ENCODE results near the gene HPSE2. TPM values are rescaled to one million over a fixed set of nuclear protein-coding genes. Genes with fewer than 3 reads are reported as not detected.

The HPSE2 gene
- polyA plus RNA-seq, 1 of the 3 experiments (the other 2 are of a cell fraction), result not detected

- no peaks in the 10 kb centered on the region for H3K27me3 ChIP-seq (ENCODE audit: insufficient read depth)
- no peaks in the 10 kb centered on the region for H3K9me2 ChIP-seq
- no peaks in the 10 kb centered on the region for H4K20me1 ChIP-seq (ENCODE audit: insufficient read depth)
- WGBS (ENCODE audit: low lambda C conversion rate), result 24% methylated on average over 2 of the region's 2 CpGs
- no peaks in the 10 kb centered on the region for H3K9me3 ChIP-seq
- no peak overlapping the region for H3K27ac ChIP-seq (ENCODE audit: low read depth in 2 of 2, low read length in 1 of 2)
- POLR2A ChIA-PET, result no interaction called here
- H3K36me3 ChIP-seq (replicated peaks in 1 of 2; ENCODE audit: control insufficient read depth in 1 of 2, insufficient read depth in 2 of 2, low read length in 1 of 2), result no peaks in the 10 kb centered on the region
- no peak for DNase-seq
- H3K4me2 ChIP-seq, result no peak overlapping the region
- no peak overlapping the region for H3K4me3 ChIP-seq (ENCODE audit: low read depth in 2 of 2, low read length in 1 of 2)
- CTCF ChIA-PET, result no interaction called here
- H3K79me2 ChIP-seq (ENCODE audit: insufficient read depth), result no peaks in the 10 kb centered on the region
- H3F3A ChIP-seq (replicated peaks; ENCODE audit: insufficient read depth), result no peaks in the 10 kb centered on the region
- TF ChIP-seq TCF12 (IDR thresholded peaks at IDR 0.05) (no peak), USF1 (IDR thresholded peaks at IDR 0.05; ENCODE audit: borderline replicate concordance, low read depth) (no peak), YY1 (IDR thresholded peaks at IDR 0.05; ENCODE audit: low read depth) (no peak), FOXJ3 (CRISPR knock-in tag; IDR thresholded peaks at IDR 0.05) (no peak), JUND (IDR thresholded peaks at IDR 0.05) (no peak), RFX5 (IDR thresholded peaks at IDR 0.05; ENCODE audit: low read length) (no peak), SIN3A (IDR thresholded peaks at IDR 0.05; ENCODE audit: borderline replicate concordance, low read depth, low read length) (no peak), FOXM1 (IDR thresholded peaks at IDR 0.05; ENCODE audit: low read depth) (no peak), RAD21 (IDR thresholded peaks at IDR 0.05; ENCODE audit: low read length) (no peak)
- H2AFZ ChIP-seq (ENCODE audit: low read depth), result no peak overlapping the region
- H3K9ac ChIP-seq, result no peak overlapping the region
- no peaks in the 10 kb centered on the region for H3K4me1 ChIP-seq (ENCODE audit: control insufficient read depth in 1 of 2, insufficient read depth in 2 of 2, low read depth in 1 of 2, low read length in 1 of 2)
Observed at GRCh38 chr10:99085358-99085757, 150.3 kb downstream of the HPSE2 start.

GRCh38 chr10:99084161-99084560 is 151.5 kb downstream of the HPSE2 start:
- no peaks in the 10 kb centered on the region for H3K9me3 ChIP-seq
- ChIA-PET CTCF (no interaction called here), POLR2A (no interaction called here)
- H3F3A ChIP-seq (replicated peaks; ENCODE audit: insufficient read depth), result no peaks in the 10 kb centered on the region
- H3K9me2 ChIP-seq, result no peaks in the 10 kb centered on the region
- TF ChIP-seq NFIC (IDR thresholded peaks at IDR 0.05; ENCODE audit: borderline replicate concordance) (no peak), CHD2 (IDR thresholded peaks at IDR 0.05; ENCODE audit: low read length, partially characterized antibody) (no peak), EZH2phosphoT487 (IDR thresholded peaks at IDR 0.05; ENCODE audit: borderline replicate concordance, low read depth) (no peak), FOSL2 (IDR thresholded peaks at IDR 0.05; ENCODE audit: borderline replicate concordance, low read depth) (no peak), TAF1 (IDR thresholded peaks at IDR 0.05; ENCODE audit: borderline replicate concordance, low read depth, low read length) (no peak), USF1 (IDR thresholded peaks at IDR 0.05; ENCODE audit: borderline replicate concordance, low read depth) (no peak)
- H4K20me1 ChIP-seq (ENCODE audit: insufficient read depth), result no peaks in the 10 kb centered on the region
- H3K9ac ChIP-seq, result no peak overlapping the region
- H3K27me3 ChIP-seq (ENCODE audit: insufficient read depth), result no peaks in the 10 kb centered on the region
- no peaks in the 10 kb centered on the region for H3K4me1 ChIP-seq (ENCODE audit: control insufficient read depth in 1 of 2, insufficient read depth in 2 of 2, low read depth in 1 of 2, low read length in 1 of 2)
- no peak for DNase-seq
- no peaks in the 10 kb centered on the region for H3K36me3 ChIP-seq (replicated peaks in 1 of 2; ENCODE audit: control insufficient read depth in 1 of 2, insufficient read depth in 2 of 2, low read length in 1 of 2)
- H3K27ac ChIP-seq (ENCODE audit: low read depth in 2 of 2, low read length in 1 of 2), result no peak overlapping the region
- no peak overlapping the region for H2AFZ ChIP-seq (ENCODE audit: low read depth)
- 27% methylated on average over 3 of the region's 3 CpGs for WGBS (ENCODE audit: low lambda C conversion rate)
- no peak overlapping the region for H3K4me3 ChIP-seq (ENCODE audit: low read depth in 2 of 2, low read length in 1 of 2)
- no peak overlapping the region for H3K4me2 ChIP-seq
- no peaks in the 10 kb centered on the region for H3K79me2 ChIP-seq (ENCODE audit: insufficient read depth)

Measured in SK-N-SH (cell line).